B cell (primary cell): Measurements from ENCODE around the gene SEPTIN7. TPM values are rescaled to one million over a fixed set of nuclear protein-coding genes. Genes with fewer than 3 reads are reported as not detected.
A peak's percentile ranks its signal among the peaks of the same experiment; 100 is the strongest.

Source experiments
- ATAC-seq: fragments of 200-7000 bp; cut with Tn5 transposase; one replicate; pipeline ENCODE4 v1.10.0; 2021; ENCODE audit warnings: low read depth, mild to moderate bottlenecking, moderate number of reproducible peaks, moderate library complexity
- CTCF ChIA-PET: fragments of 350-600 bp; sonication (Branson Sonifier 250); formaldehyde crosslinking; loops from one replicate; lab custom pipeline; 2021; ENCODE audit warnings: antibody characterized with exemption, inconsistent platforms; lab: Charles Lee
- POLR2A ChIA-PET: fragments of 350-600 bp; sonication (Branson Sonifier 250); formaldehyde crosslinking; loops from one replicate; lab custom pipeline; 2021; ENCODE audit warnings: antibody characterized with exemption; lab: Charles Lee
- DNase-seq: peaks from one replicate; pipeline ENCODE4 v3.0.0; 2013
- H2AFZ ChIP-seq: 2 replicates; pipeline ENCODE4 v1.6.1; 2012; ENCODE audit warnings: mild to moderate bottlenecking, low read depth, low read length; ENCODE audit not compliant: insufficient read depth, poor library complexity, severe bottlenecking
- H3K27ac ChIP-seq, 2 donors: 1 replicate in 1 of 2; 2 replicates in 1 of 2; pipeline ENCODE4 v1.5.1; 2012 to 2013; ENCODE audit warnings: low read length in 2 of 2, mild to moderate bottlenecking in 2 of 2, moderate library complexity in 1 of 2
- H3K27me3 ChIP-seq, 4 experiments: fragments of 200-600 bp in 1 of 4; sonication (generic) in 1 of 4; replicated peaks in 1 of 4; 1 replicate in 2 of 4; 2 replicates in 2 of 4; pipeline versions ENCODE4 v1.6.1 to v1.7.0; 2013 to 2016; ENCODE audit warnings: low read length in 3 of 4, mild to moderate bottlenecking in 2 of 4, mixed read lengths in 1 of 4, moderate library complexity in 1 of 4; ENCODE audit not compliant: insufficient read depth in 4 of 4, control insufficient read depth in 3 of 4; ENCODE audit errors: control extremely low read depth in 1 of 4
- H3K36me3 ChIP-seq, 2 experiments: replicated peaks in 1 of 2; 1 replicate in 1 of 2; 2 replicates in 1 of 2; pipeline versions ENCODE4 v1.6.1 to v1.7.1; 2013; ENCODE audit warnings: low read length in 1 of 2; ENCODE audit not compliant: insufficient read depth in 2 of 2, control insufficient read depth in 1 of 2; ENCODE audit errors: control extremely low read depth in 1 of 2, extremely low read depth in 1 of 2
- H3K4me1 ChIP-seq, 2 donors: fragments of 200-600 bp in 1 of 2; sonication (generic) in 1 of 2; 1 replicate in 1 of 2; 2 replicates in 1 of 2; pipeline versions ENCODE4 v1.5.1 to v1.6.1; 2013 to 2017; ENCODE audit warnings: low read length in 2 of 2; ENCODE audit not compliant: control insufficient read depth in 2 of 2, insufficient read depth in 2 of 2
- H3K4me2 ChIP-seq: replicated peaks from 2 replicates; pipeline ENCODE3; 2012; ENCODE audit warnings: mild to moderate bottlenecking, low read depth, low read length; ENCODE audit not compliant: poor library complexity, severe bottlenecking
- H3K4me3 ChIP-seq, 5 experiments: fragments of 200-600 bp in 1 of 5; sonication (generic) in 1 of 5; 1 replicate in 3 of 5; 2 replicates in 2 of 5; pipeline versions ENCODE4 v1.5.1 to v1.7.0; 2011 to 2016; ENCODE audit warnings: low read length in 4 of 5, mild to moderate bottlenecking in 4 of 5, low read depth in 2 of 5, control low read depth in 1 of 5, moderate library complexity in 1 of 5; ENCODE audit not compliant: insufficient read depth in 1 of 5; ENCODE audit errors: control extremely low read depth in 1 of 5, extremely low read depth in 1 of 5
- H3K79me2 ChIP-seq: fragments of 200-600 bp; sonication (generic); one replicate; pipeline ENCODE4 v1.6.0; 2016; ENCODE audit warnings: low read length; ENCODE audit not compliant: control insufficient read depth, insufficient read depth
- H3K9ac ChIP-seq: fragments of 200-600 bp; sonication (generic); 2 replicates; pipeline ENCODE4 v1.6.1; 2017; ENCODE audit warnings: mild to moderate bottlenecking, low read length, moderate library complexity
- H3K9me3 ChIP-seq, 3 donors: one replicate each; pipeline versions ENCODE4 v1.6.1 to v1.7.1; 2013; ENCODE audit warnings: low read length in 2 of 3; ENCODE audit not compliant: control insufficient read depth in 2 of 3, insufficient read depth in 1 of 3; ENCODE audit errors: control extremely low read depth in 1 of 3
- H4K20me1 ChIP-seq: 2 replicates; pipeline ENCODE4 v1.6.0; 2012; ENCODE audit warnings: mild to moderate bottlenecking, low read length; ENCODE audit not compliant: insufficient read depth, control insufficient read depth, poor library complexity, severe bottlenecking
- H3K27ac Mint-ChIP-seq: one replicate; pipeline ENCODE4 v1.8.0; 2021; ENCODE audit warnings: mixed read lengths
- H3K27me3 Mint-ChIP-seq: one replicate; pipeline ENCODE4 v1.8.0; 2021; ENCODE audit warnings: mixed read lengths
- H3K4me1 Mint-ChIP-seq: one replicate; pipeline ENCODE4 v1.8.0; 2021; ENCODE audit warnings: mixed read lengths
- H3K4me3 Mint-ChIP-seq: one replicate; pipeline ENCODE4 v1.8.0; 2021; ENCODE audit warnings: mixed read lengths
- H3K9me3 Mint-ChIP-seq: one replicate; pipeline ENCODE4 v1.8.0; 2022; ENCODE audit warnings: mixed read lengths; ENCODE audit not compliant: insufficient read depth
- EZH2 ChIP-seq: IDR thresholded peaks from 2 replicates; pipeline ENCODE4 v1.6.1; 2012; ENCODE audit warnings: borderline replicate concordance, low read depth, mild to moderate bottlenecking, moderate library complexity, low read length; ENCODE audit not compliant: insufficient read depth, poor library complexity, severe bottlenecking
- WGBS: methylation state at CpG from one replicate; pipeline ENCODE4 v1.1.5; 2013; ENCODE audit warnings: missing lambda C conversion rate; ENCODE audit not compliant: insufficient coverage; 5-methylcytosine and 5-hydroxymethylcytosine counted together
- intact Hi-C: fragments of 100-400 bp; cut with micrococcal nuclease; formaldehyde crosslinking; loops from one replicate; pipeline ENCODE4 v1.10.0; 2022
- polyA plus RNA-seq: library from polyadenylated mRNA; depleted of rRNA; stranded (reverse); fragments of >200 nt; gene quantifications from 2 replicates; pipeline ENCODE4 v1.2.3, GENCODE V29; 2012
- total RNA-seq, 2 donors: library from RNA; stranded (reverse); fragments of 120-200 nt in 1 of 2; gene quantifications; 1 replicate in 1 of 2; 2 replicates in 1 of 2; pipeline versions ENCODE4 v1.2.3 to v1.2.4, GENCODE V29; 2013 to 2022
- TF ChIP-seq, protein P1 (sequence below): fragments of 200-600 bp; IDR thresholded peaks from one replicate; pipeline ENCODE4 v1.8.0; 2022; ENCODE audit warnings: antibody characterized with exemption, mild to moderate bottlenecking

Gene SEPTIN7
- total and polyA plus RNA-seq, 2 donors (not counting 1 experiment from before 2014, with no cell fraction given) = 70.0 to 315 TPM

GRCh38 chr7:35805876-35806275 is 5.0 kb downstream of the SEPTIN7 start:
- H3K79me2 ChIP-seq = peaks cover 93% of the 10 kb centered on the region
- POLR2A ChIA-PET = no interaction called here
- H3K9me3 ChIP-seq = peaks cover 0 to 6% (median 0%) of the 10 kb centered on the region in 3 donors
- H3K27me3 ChIP-seq = no peaks in the 10 kb centered on the region
- 56% methylated on average over 2 of the region's 3 CpGs for WGBS
- no peaks in the 10 kb centered on the region for H3K9me3 Mint-ChIP-seq
- H3K36me3 ChIP-seq = peaks cover 2 to 5% of the 10 kb centered on the region in 2 experiments
- intact Hi-C loops = loop anchor here (10.0 kb wide), 2 partner anchors 49 to 771 kb away; partner anchors contain the start of gene DPY19L1
- no peak overlapping the region for H3K4me3 ChIP-seq
- H3K9ac ChIP-seq = no peak overlapping the region
- H4K20me1 ChIP-seq = peaks cover 83% of the 10 kb centered on the region
- H3K27ac ChIP-seq = peak overlapping the region in 1 of 2 donors; percentile 17
- no peaks in the 10 kb centered on the region for H3K27me3 Mint-ChIP-seq
- CTCF ChIA-PET = interaction anchor here (1.7 to 8.2 kb wide), 2 partner anchors 75 to 93 kb away, joined by 4 to 96 read pairs; no protein-coding TSS in a partner anchor
- H3K4me2 ChIP-seq = peak overlapping the region; percentile 16
- H3K4me1 Mint-ChIP-seq = peaks cover 68% of the 10 kb centered on the region
- H3K27ac Mint-ChIP-seq = no peak overlapping the region
- DNase-seq (no peak), ATAC-seq (no peak)
- H3K4me1 ChIP-seq = peaks cover 21 to 57% of the 10 kb centered on the region in 2 donors
- TF ChIP-seq EZH2 = no peak
- peak overlapping the region; percentile 13 for H3K4me3 Mint-ChIP-seq
- H2AFZ ChIP-seq = no peak overlapping the region

GRCh38 chr7:35816514-35816913 is 15.7 kb downstream of the SEPTIN7 start:
- Histone ChIP-seq H2AFZ (no peak overlapping the region), H3K4me3 (no peak overlapping the region), H3K9ac (no peak overlapping the region), H3K27me3 (no peaks in the 10 kb centered on the region), H3K79me2 (peaks cover 99% of the 10 kb centered on the region), H4K20me1 (peaks cover 80% of the 10 kb centered on the region), H3K4me1 (peaks cover 9 to 30% of the 10 kb centered on the region in 2 donors), H3K4me2 (peak overlapping the region; percentile 25), H3K9me3 (peaks cover 5 to 32% (median 6%) of the 10 kb centered on the region in 3 donors), H3K27ac (peak overlapping the region in 1 of 2 donors; percentile 8), H3K36me3 (no peaks in the 10 kb centered on the region)
- no peak overlapping the region for H3K27ac Mint-ChIP-seq
- whole genome bisulfite sequencing = no CpG with 5 or more reads among the region's 1 CpG
- ChIA-PET CTCF (no interaction called here), POLR2A (no interaction called here)
- H3K27me3 Mint-ChIP-seq = no peaks in the 10 kb centered on the region
- ATAC-seq (no peak), DNase-seq (no peak)
- TF ChIP-seq, protein P1, sequence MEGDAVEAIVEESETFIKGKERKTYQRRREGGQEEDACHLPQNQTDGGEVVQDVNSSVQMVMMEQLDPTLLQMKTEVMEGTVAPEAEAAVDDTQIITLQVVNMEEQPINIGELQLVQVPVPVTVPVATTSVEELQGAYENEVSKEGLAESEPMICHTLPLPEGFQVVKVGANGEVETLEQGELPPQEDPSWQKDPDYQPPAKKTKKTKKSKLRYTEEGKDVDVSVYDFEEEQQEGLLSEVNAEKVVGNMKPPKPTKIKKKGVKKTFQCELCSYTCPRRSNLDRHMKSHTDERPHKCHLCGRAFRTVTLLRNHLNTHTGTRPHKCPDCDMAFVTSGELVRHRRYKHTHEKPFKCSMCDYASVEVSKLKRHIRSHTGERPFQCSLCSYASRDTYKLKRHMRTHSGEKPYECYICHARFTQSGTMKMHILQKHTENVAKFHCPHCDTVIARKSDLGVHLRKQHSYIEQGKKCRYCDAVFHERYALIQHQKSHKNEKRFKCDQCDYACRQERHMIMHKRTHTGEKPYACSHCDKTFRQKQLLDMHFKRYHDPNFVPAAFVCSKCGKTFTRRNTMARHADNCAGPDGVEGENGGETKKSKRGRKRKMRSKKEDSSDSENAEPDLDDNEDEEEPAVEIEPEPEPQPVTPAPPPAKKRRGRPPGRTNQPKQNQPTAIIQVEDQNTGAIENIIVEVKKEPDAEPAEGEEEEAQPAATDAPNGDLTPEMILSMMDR = no peak
- no peak for TF ChIP-seq EZH2
- peaks cover 74% of the 10 kb centered on the region for H3K4me1 Mint-ChIP-seq
- H3K4me3 Mint-ChIP-seq = no peak overlapping the region
- H3K9me3 Mint-ChIP-seq = peaks cover 27% of the 10 kb centered on the region
- intact Hi-C loops = no loop called here
